Mucosa of stomach (tissue), 1 donor: ENCODE results near the gene CFAP300.

ENCODE experiments used
- H3K27me3 ChIP-seq: one replicate; pipeline ENCODE4 v1.7.0; 2013; ENCODE audit warnings: mild to moderate bottlenecking, low read length; ENCODE audit not compliant: control insufficient read depth, insufficient read depth
- H3K36me3 ChIP-seq: one replicate; pipeline ENCODE4 v1.7.0; 2013; ENCODE audit warnings: low read length; ENCODE audit not compliant: control insufficient read depth, insufficient read depth
- H3K4me1 ChIP-seq: one replicate; pipeline ENCODE4 v1.7.0; 2013; ENCODE audit warnings: mild to moderate bottlenecking, low read length; ENCODE audit not compliant: control insufficient read depth, insufficient read depth
- H3K4me3 ChIP-seq: one replicate; pipeline ENCODE4 v1.7.0; 2013; ENCODE audit warnings: low read length
- H3K9ac ChIP-seq: one replicate; pipeline ENCODE4 v1.7.0; 2013; ENCODE audit warnings: mild to moderate bottlenecking, low read length, moderate library complexity
- H3K9me3 ChIP-seq: one replicate; pipeline ENCODE4 v1.7.0; 2013; ENCODE audit warnings: mild to moderate bottlenecking, low read length, moderate library complexity; ENCODE audit not compliant: control insufficient read depth
- donor health status: Pancreatic carcinoma.

Gene CFAP300

DNA sequence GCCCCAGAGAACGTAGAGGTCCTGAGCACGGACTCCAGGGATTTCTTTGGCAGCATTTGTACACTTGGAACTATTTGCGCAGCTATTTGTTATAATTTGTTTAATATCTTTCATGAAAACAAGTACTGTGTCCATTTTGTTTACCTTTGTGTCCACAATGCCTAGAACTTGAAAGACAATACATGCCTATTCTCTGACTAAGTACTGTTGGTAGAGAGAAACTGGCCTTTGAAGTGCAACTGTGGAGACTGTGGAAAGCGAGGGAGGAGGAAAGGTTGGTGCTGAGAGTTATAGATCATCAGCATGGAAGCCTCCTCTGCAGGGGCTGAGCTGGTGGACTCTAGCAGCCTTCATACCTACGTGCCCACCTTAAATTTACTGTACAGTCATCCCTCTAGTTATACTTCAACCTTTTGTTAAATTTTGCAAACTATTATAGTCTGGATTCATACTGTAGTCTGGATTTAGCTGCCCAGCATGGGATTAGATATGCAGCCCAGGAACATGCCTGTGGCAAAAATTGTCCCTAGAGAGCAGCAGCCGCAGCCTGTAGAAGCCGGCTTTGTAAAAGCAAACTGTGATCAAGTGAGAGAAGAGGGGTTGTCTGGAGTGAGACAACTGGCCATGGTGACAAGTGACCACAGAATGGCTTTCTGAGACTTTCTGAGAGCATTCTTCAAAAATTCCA is 38.8 kb downstream of the CFAP300 start:
- no peak overlapping the region for H3K4me3 ChIP-seq
- H3K9ac ChIP-seq: no peak overlapping the region
- H3K36me3 ChIP-seq: no peaks in the 10 kb centered on the region
- H3K27me3 ChIP-seq: no peaks in the 10 kb centered on the region
- H3K4me1 ChIP-seq: no peaks in the 10 kb centered on the region
- no peaks in the 10 kb centered on the region for H3K9me3 ChIP-seq

DNA sequence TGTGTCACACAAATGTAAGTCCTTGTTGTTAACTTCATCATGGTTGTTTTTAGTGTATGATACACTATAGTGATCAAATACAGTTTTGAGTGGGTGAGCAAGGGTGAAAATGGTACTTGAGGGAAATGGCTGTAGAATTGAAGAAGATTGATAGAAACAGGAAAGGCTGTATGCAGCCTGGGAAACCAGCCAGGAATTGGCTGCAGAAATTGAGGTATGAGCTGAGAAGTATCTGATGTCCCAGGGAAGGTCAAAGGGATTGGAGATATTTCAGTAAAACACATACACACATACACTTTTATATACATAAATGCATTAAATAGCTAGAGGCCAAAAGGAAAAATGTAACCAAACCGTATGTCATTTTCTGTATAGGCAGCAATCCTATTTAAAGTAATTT is 49.9 kb downstream of the CFAP300 start:
- H3K9ac ChIP-seq: no peak overlapping the region

DNA sequence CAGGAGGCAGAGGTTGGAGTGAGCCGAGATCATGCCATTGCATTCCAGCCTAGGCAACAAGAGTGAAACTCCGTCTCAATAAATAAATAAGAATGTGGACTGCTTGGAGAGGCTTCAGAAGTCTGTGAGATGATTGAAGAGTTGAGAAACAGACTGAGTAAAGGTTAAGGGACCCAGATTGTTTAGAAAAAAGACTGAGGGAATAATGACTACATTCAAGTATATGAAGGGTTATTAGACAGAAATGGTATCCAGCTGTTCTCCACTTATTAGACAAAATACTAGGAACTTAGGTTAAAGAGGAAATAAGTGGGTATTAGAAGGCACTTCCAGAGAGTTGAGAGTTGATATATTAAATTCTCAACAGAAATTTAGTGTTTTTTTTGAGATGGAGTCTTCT is 52.5 kb downstream of the CFAP300 start:
- no peak overlapping the region for H3K4me3 ChIP-seq
- no peak overlapping the region for H3K9ac ChIP-seq
- no peaks in the 10 kb centered on the region for H3K9me3 ChIP-seq
- no peaks in the 10 kb centered on the region for H3K27me3 ChIP-seq
- H3K4me1 ChIP-seq: no peaks in the 10 kb centered on the region
- H3K36me3 ChIP-seq: no peaks in the 10 kb centered on the region

More for the DNA sequence above, 49.9 kb downstream of the CFAP300 start:
- H3K4me3 ChIP-seq: no peak overlapping the region
- H3K36me3 ChIP-seq: no peaks in the 10 kb centered on the region
- no peaks in the 10 kb centered on the region for H3K4me1 ChIP-seq
- H3K9me3 ChIP-seq: no peaks in the 10 kb centered on the region
- H3K27me3 ChIP-seq: no peaks in the 10 kb centered on the region

DNA sequence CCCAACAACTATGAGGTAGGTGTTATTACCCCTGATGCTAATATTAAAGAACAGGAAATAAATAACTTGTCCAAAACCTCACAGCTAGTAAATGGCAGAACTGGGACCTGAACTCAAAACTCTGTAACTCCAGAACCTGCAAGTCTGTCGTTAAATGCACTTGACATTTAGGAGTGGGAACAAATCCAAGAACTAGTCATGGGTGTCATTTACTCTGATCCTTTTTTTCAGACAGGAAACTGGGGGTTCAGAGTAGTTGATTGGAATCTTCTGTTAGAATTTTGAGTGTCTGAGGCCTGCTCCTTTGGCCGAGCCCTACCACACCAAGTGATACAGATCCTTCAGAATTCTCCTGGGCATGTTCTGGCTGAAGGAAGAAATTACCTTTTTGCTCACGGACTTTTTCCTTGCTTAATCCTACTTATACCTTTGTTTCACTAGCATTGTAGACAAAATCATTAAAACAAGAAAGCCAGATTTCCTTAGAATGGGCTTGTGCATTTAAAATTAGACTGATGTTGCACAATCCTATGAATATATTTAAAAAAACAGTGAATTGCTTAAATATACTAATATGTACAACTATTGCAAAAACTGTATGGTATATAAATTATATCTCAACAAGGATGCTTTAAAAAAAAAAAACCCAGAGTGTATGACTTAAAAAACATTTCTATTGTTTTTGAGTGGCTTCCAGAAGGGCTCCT is 61.6 kb downstream of the CFAP300 start:
- Histone ChIP-seq H3K9me3 (no peaks in the 10 kb centered on the region), H3K9ac (no peak overlapping the region), H3K36me3 (no peaks in the 10 kb centered on the region), H3K4me3 (no peak overlapping the region), H3K27me3 (no peaks in the 10 kb centered on the region), H3K4me1 (no peaks in the 10 kb centered on the region)

DNA sequence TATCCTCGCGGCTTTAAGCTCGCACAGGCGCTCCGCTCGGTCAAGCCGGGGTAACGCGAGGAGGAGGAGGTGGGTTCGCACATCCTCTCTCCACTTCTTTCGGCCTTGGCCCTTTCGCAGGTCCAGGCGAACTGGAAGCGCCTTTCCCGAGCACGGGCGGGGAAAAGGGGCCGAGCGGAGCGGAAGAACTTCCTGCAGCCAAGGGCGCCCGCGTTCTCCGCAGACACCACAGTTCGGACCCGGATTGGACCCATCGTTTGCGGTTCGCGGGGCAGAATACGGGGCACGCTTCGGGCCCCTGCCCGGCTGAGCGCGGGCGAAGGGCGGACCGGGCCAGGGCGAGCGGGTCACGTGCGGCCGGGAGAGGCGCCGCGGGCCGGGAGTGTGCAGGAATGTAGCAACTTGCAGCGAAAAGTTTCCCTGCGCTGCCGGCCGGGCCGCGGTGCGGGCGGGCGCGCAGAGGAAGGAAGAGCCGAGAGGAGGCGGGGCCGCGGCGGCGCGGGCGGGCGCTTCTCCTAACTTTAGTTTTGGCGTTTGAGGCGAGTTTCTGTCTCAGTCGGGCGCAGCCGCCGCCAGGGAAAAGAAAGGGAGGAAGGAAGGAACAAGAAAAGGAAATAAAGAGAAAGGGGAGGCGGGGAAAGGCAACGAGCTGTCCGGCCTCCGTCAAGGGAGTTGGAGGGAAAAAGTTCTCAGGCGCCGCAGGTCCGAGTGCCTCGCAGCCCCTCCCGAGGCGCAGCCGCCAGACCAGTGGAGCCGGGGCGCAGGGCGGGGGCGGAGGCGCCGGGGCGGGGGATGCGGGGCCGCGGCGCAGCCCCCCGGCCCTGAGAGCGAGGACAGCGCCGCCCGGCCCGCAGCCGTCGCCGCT is 62.9 kb downstream of the CFAP300 start, which contains the start of gene YAP1:
Gene YAP1, plus strand, starts transcription at position 552 of the 865 bp plus-strand sequence. CDS start 402 bp downstream, outside the sequence.
- H3K9ac ChIP-seq: peak within 1 kb of the TSS; percentile 96
- H3K4me1 ChIP-seq: peaks cover 2% of the 10 kb centered on the region
- no peaks in the 10 kb centered on the region for H3K36me3 ChIP-seq
- H3K27me3 ChIP-seq: no peaks in the 10 kb centered on the region
- H3K9me3 ChIP-seq: no peaks in the 10 kb centered on the region
- peak within 1 kb of the TSS; percentile 85 for H3K4me3 ChIP-seq

DNA sequence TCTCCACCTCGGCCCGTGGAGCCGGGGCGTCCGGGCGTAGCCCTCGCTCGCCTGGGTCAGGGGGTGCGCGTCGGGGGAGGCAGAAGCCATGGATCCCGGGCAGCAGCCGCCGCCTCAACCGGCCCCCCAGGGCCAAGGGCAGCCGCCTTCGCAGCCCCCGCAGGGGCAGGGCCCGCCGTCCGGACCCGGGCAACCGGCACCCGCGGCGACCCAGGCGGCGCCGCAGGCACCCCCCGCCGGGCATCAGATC is 63.4 kb downstream of the CFAP300 start:
- peaks cover 7% of the 10 kb centered on the region for H3K4me1 ChIP-seq
- no peaks in the 10 kb centered on the region for H3K36me3 ChIP-seq
- no peaks in the 10 kb centered on the region for H3K27me3 ChIP-seq
- peak overlapping the region; percentile 96 for H3K9ac ChIP-seq
- H3K4me3 ChIP-seq: peak overlapping the region; percentile 12
- H3K9me3 ChIP-seq: no peaks in the 10 kb centered on the region

DNA sequence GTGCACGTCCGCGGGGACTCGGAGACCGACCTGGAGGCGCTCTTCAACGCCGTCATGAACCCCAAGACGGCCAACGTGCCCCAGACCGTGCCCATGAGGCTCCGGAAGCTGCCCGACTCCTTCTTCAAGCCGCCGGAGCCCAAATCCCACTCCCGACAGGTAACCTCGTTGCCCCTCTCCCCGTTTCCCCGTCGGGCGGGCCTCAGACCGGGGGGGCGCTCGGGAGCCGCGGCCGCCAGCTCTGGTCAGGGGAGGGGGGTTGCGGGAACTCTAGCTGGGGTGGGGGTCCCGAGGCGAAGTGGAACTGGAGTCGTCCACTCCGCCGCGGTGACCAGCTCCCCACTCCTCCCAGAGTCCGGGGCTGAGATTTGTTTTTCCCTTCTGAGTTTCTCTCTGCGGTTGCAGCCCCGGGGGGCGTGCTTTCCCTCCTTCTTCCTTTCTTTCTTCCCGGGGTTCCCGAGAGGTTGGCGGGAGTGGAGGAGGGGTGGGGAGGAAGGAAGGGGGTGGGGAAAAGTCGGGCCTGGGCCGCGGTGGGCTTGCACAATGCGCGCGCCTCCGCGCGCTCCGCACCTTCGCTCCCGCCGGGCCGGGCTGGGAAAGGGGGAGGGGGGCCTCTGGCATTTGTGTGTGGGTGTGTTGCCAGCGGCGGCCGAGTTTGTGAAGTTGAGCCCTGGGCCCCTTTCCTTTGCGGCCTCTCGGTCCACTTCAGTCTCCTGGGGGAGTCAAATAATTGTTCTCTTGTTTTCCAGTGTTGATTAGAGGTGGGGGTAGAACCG is 64.0 kb downstream of the CFAP300 start:
- Histone ChIP-seq H3K4me3 (peak overlapping the region; percentile 12), H3K9me3 (no peaks in the 10 kb centered on the region), H3K36me3 (no peaks in the 10 kb centered on the region), H3K27me3 (no peaks in the 10 kb centered on the region), H3K4me1 (peaks cover 12% of the 10 kb centered on the region), H3K9ac (peak overlapping the region; percentile 96)

DNA sequence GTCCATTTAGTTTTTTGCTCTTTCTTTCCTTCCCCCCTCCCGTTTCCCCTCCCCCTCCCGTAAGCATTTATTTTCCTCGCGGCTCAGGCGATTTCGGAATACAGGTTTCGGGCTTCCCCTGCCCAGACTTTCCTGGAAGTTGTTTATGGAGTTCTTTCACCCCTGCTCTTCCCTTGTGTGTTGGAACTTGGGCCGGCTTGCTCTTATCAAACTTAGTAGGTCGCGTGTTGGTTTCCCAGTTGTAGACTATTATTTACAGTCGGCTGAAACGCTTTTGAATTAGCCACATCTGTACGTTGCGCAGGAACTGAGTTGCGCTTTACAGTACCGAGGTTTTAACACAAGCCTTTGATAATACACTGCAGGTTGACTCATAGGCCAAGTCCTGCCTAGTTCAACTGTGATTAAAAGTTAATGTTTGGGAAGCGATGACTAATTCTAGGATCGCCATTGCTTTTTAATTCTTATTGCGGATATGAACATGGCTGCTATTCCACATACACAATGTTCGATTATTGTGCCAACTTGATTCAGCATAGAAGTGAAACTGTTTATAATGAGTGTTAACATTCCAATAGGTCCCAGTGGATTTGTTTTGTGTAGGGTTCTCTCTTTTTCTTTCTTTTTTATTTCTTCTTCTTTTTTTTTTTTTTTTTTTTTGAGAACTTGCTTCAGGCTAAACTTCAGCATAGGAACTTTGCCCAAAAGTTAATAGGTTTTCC is 64.7 kb downstream of the CFAP300 start:
- Histone ChIP-seq H3K27me3 (no peaks in the 10 kb centered on the region), H3K4me3 (peak overlapping the region; percentile 52), H3K4me1 (peaks cover 20% of the 10 kb centered on the region), H3K9ac (peak overlapping the region; percentile 96), H3K36me3 (no peaks in the 10 kb centered on the region), H3K9me3 (no peaks in the 10 kb centered on the region)

DNA sequence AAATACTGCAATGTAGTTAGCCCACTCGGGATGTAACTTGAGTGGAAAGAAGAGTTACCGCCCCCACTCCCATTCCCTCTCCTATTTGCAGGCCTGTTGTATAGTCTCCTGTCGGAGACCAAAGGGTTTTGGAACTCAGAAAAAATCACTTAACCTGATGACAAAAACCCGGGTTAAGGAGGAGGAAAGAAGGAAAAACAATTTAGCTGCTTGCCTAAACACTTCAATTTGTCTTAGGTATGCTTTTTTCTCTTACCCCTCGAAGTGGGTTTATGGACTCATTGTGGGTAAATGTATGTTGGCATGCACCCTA is 65.2 kb downstream of the CFAP300 start:
- H3K9me3 ChIP-seq: no peaks in the 10 kb centered on the region
- peak overlapping the region; percentile 52 for H3K4me3 ChIP-seq
- H3K36me3 ChIP-seq: no peaks in the 10 kb centered on the region
- H3K27me3 ChIP-seq: no peaks in the 10 kb centered on the region
- H3K4me1 ChIP-seq: peaks cover 24% of the 10 kb centered on the region
- H3K9ac ChIP-seq: peak overlapping the region; percentile 96

DNA sequence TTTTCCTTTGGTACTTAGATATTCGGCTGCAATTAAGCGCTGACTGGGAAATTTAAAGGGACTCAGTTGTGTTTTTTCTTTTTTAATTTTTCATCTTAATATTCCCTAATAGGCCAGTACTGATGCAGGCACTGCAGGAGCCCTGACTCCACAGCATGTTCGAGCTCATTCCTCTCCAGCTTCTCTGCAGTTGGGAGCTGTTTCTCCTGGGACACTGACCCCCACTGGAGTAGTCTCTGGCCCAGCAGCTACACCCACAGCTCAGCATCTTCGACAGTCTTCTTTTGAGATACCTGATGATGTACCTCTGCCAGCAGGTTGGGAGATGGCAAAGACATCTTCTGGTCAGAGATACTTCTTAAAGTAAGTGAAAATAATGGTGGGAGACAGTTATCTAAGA is 66.8 kb downstream of the CFAP300 start:
- no peak overlapping the region for H3K4me3 ChIP-seq
- no peaks in the 10 kb centered on the region for H3K9me3 ChIP-seq
- peaks cover 35% of the 10 kb centered on the region for H3K4me1 ChIP-seq
- H3K27me3 ChIP-seq: no peaks in the 10 kb centered on the region
- no peak overlapping the region for H3K9ac ChIP-seq
- H3K36me3 ChIP-seq: no peaks in the 10 kb centered on the region

DNA sequence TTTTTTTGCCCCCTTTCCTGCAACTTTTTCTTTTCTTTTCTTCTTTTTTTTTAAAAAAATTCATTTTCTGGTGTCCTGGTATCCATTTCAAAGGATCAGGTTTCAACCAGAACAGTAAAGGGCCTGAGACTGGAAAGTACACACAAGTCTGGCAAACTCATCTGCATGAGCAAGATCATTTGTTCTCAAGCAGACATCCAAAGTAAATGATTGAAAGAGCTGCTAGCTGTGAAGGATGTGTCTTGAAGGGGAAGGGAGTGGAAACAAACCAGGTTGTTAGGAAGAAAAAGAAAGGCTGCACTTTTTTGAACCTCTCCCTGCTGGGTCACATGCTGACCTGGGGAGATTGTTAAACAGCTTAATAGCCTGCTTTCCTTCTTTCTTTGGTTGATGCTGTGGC is 68.3 kb downstream of the CFAP300 start:
- Histone ChIP-seq H3K27me3 (no peaks in the 10 kb centered on the region), H3K9ac (no peak overlapping the region), H3K36me3 (no peaks in the 10 kb centered on the region), H3K4me3 (no peak overlapping the region), H3K4me1 (peaks cover 48% of the 10 kb centered on the region), H3K9me3 (no peaks in the 10 kb centered on the region)
